K562 (cell line): Measurements from ENCODE around the gene CFAP141. TPM values are rescaled to one million over a fixed set of nuclear protein-coding genes. Genes with fewer than 3 reads are reported as not detected.

ENCODE experiments used
- ATAC-seq: fragments of 200-7000 bp; cut with Tn5 transposase; 3 replicates; pipeline ENCODE4 v1.9.1; 2020; ENCODE audit warnings: moderate library complexity
- BruUV-seq: library from RNA; stranded (reverse); fragments of 400-500 nt; replicated peaks from 2 replicates; lab custom pipeline; 2021; lab: Mats Ljungman, UMichigan
- CTCF ChIA-PET: fragments of 300-600 bp; formaldehyde crosslinking; extraction: SDS; loops from one replicate; lab custom pipeline; 2021; ENCODE audit warnings: low intra/inter-chr PET ratio; lab: Yijun Ruan, JAX
- POLR2A ChIA-PET: fragments of 300-600, 350-650 bp; sonication (Branson Sonifier 250); formaldehyde crosslinking; extraction: SDS; loops from one replicate; lab custom pipeline; 2021; ENCODE audit warnings: antibody characterized with exemption, inconsistent platforms; lab: Yijun Ruan, JAX
- DNase-seq, 4 experiments: peaks; one replicate each; pipeline versions ENCODE4 v3.0.0 to v3.0.0-alpha.2; 2011 to 2018; ENCODE audit warnings: low spot score in 3 of 4, mixed read lengths in 3 of 4; ENCODE audit errors: extremely low read depth in 1 of 4
- FAIRE-seq: peaks from 2 replicates; lab custom pipeline; 2011; peaks lifted over from hg19 to GRCh38; lab: Jason Lieb, UNC
- H2AFZ ChIP-seq: 2 replicates; pipeline ENCODE4 v1.6.0; 2011; ENCODE audit warnings: low read depth, low read length, control low read depth, inconsistent platforms
- H3K27ac ChIP-seq: fragments of 200-600 bp; 3 replicates; pipeline ENCODE4 v1.8.0; 2011; ENCODE audit warnings: low read depth, mild to moderate bottlenecking, control low read depth, inconsistent platforms, low read length, moderate library complexity, mixed read lengths; ENCODE audit errors: extremely low read depth
- H3K27me3 ChIP-seq, 2 experiments: fragments of 300-600 bp in 1 of 2; 2 replicates in 1 of 2; 3 replicates in 1 of 2; pipeline versions ENCODE4 v1.6.0 to v1.8.0; 2011; ENCODE audit warnings: inconsistent platforms in 2 of 2, low read length in 2 of 2, mild to moderate bottlenecking in 1 of 2, mixed read lengths in 1 of 2, moderate library complexity in 1 of 2; ENCODE audit not compliant: control insufficient read depth in 2 of 2, insufficient read depth in 2 of 2
- H3K36me3 ChIP-seq: fragments of 300-600 bp; 3 replicates; pipeline ENCODE4 v1.8.0; 2011; ENCODE audit warnings: mild to moderate bottlenecking, low read length, inconsistent platforms; ENCODE audit not compliant: control insufficient read depth, insufficient read depth
- H3K4me1 ChIP-seq, 2 experiments: fragments of 200-600 bp in 1 of 2; replicated peaks in 1 of 2; 2 replicates in 1 of 2; 3 replicates in 1 of 2; pipeline versions ENCODE4 v1.5.1 to v1.8.0; 2011; ENCODE audit warnings: inconsistent platforms in 2 of 2, low read length in 2 of 2, mild to moderate bottlenecking in 1 of 2, mixed read lengths in 1 of 2, moderate library complexity in 1 of 2; ENCODE audit not compliant: control insufficient read depth in 2 of 2, insufficient read depth in 2 of 2
- H3K4me2 ChIP-seq: 2 replicates; pipeline ENCODE4 v1.6.1; 2011; ENCODE audit warnings: low read length, control low read depth, inconsistent platforms, mixed read lengths; ENCODE audit not compliant: insufficient read depth
- H3K4me3 ChIP-seq: fragments of 200-600 bp; sonication (generic), shearing (Covaris generic); 2 replicates; pipeline ENCODE4 v1.5.1; 2016; ENCODE audit warnings: control low read depth, inconsistent platforms
- H3K79me2 ChIP-seq: fragments of 200-600 bp; 3 replicates; pipeline ENCODE4 v1.8.0; 2011; ENCODE audit warnings: low read length, inconsistent platforms; ENCODE audit not compliant: control insufficient read depth, insufficient read depth
- H3K9ac ChIP-seq, 2 experiments: 2 replicates each; pipeline versions ENCODE4 v1.6.0 to v1.6.1; 2011; ENCODE audit warnings: low read depth in 2 of 2, low read length in 2 of 2, control low read depth in 1 of 2, inconsistent platforms in 1 of 2, mild to moderate bottlenecking in 1 of 2, mixed read lengths in 1 of 2; ENCODE audit not compliant: insufficient read depth in 1 of 2
- H3K9me1 ChIP-seq: one replicate; pipeline ENCODE4 v1.6.0; 2011; ENCODE audit warnings: inconsistent platforms, mild to moderate bottlenecking, low read length, moderate library complexity; ENCODE audit not compliant: control insufficient read depth, insufficient read depth
- H3K9me3 ChIP-seq: replicated peaks from 2 replicates; pipeline ENCODE4 v1.5.1; 2011; ENCODE audit warnings: low read depth, low read length, inconsistent platforms; ENCODE audit not compliant: control insufficient read depth, insufficient read depth
- H4K20me1 ChIP-seq: replicated peaks from 2 replicates; pipeline ENCODE4 v1.6.1; 2011; ENCODE audit warnings: low read length, inconsistent platforms, mixed read lengths; ENCODE audit not compliant: control insufficient read depth, insufficient read depth
- CEBPG ChIP-seq, 3 experiments: fragments of 200-800 bp in 1 of 3; sonication (Bioruptor generic) in 1 of 3; sonication (generic) in 1 of 3; formaldehyde crosslinking in 1 of 3; IDR thresholded peaks in 2 of 3; conservative IDR thresholded peaks in 1 of 3; 2 replicates each; pipeline versions ENCODE4 v1.6.1 to v1.8.0; 2016 to 2022; ENCODE audit warnings: missing compliant biosample characterization in 2 of 3, missing genetic modification characterization in 2 of 3, mild to moderate bottlenecking in 1 of 3, missing genetic modification reagents in 1 of 3
- IRF1 ChIP-seq: sonication (generic); formaldehyde crosslinking; IDR thresholded peaks from 2 replicates; pipeline ENCODE4 v1.8.0; 2022; ENCODE audit warnings: missing genetic modification reagents, mild to moderate bottlenecking, borderline replicate concordance
- WGBS: fragments of 100-300 bp; shearing (Covaris generic); methylation state at CpG from one replicate; pipeline ENCODE4 v1.1.6; 2016; ENCODE audit warnings: low coverage, mixed read lengths; ENCODE audit not compliant: insufficient coverage; ENCODE audit errors: missing lambda C conversion rate; 5-methylcytosine and 5-hydroxymethylcytosine counted together
- in situ Hi-C: fragments of 300-500 bp; cut with MboI; formaldehyde crosslinking; loops from 4 replicates; pipeline ENCODE4 v1.15.0; 2018; ENCODE audit warnings: inconsistent platforms, mixed read lengths
- intact Hi-C: fragments of 100-400 bp; cut with micrococcal nuclease; formaldehyde crosslinking; loops from 2 replicates; pipeline ENCODE4 v1.14.2; 2022
- polyA plus RNA-seq, 8 experiments: library from polyadenylated mRNA; depleted of rRNA in 4 of 8; stranded (reverse) in 5 of 8; unstranded in 3 of 8; fragments of >200 nt; fragmentation: Nextera tagmentation in 2 of 8; fragmentation: Illumina TruSeq in 1 of 8; extraction: Ambion mirVana in 2 of 8; extraction: Trizol in 1 of 8; gene quantifications; 2 replicates each; pipeline versions ENCODE4 v1.2.1 to v1.2.3, GENCODE V29; 2011 to 2014; ENCODE audit warnings: inconsistent platforms in 1 of 8, missing spikeins in 1 of 8
- total RNA-seq, 7 experiments: library from RNA; depleted of rRNA in 6 of 7; stranded (reverse); fragments of >200 nt in 6 of 7; fragmentation: Illumina TruSeq in 2 of 7; extraction: Trizol in 2 of 7; gene quantifications; 2 replicates each; pipeline versions ENCODE4 v1.2.1 to v1.2.3, GENCODE V29; 2011 to 2021; ENCODE audit warnings: low replicate concordance in 1 of 7

Gene CFAP141
- total and polyA plus RNA-seq, 9 of the 15 experiments (the other 6 are each of a cell fraction or from before 2014, with no cell fraction given) = not detected

- no peak for ATAC-seq
- Histone ChIP-seq H3K4me1 (no peaks in the 10 kb centered on the region; a peak in 1 of 5 replicates), H3K27me3 (no peaks in the 10 kb centered on the region), H3K9me3 (no peaks in the 10 kb centered on the region), H3K4me3 (no peak overlapping the region), H3K79me2 (no peaks in the 10 kb centered on the region), H3K27ac (no peak overlapping the region), H4K20me1 (no peaks in the 10 kb centered on the region; the same call in 1 of the 2 replicates), H3K9me1 (no peaks in the 10 kb centered on the region), H3K4me2 (no peak overlapping the region), H2AFZ (no peak overlapping the region), H3K9ac (no peak overlapping the region), H3K36me3 (peaks cover 65% of the 10 kb centered on the region)
- no peak for TF ChIP-seq CEBPG (CRISPR knock-in tag; IDR thresholded peaks at IDR 0.05)
- TF ChIP-seq CEBPG (tag; conservative IDR thresholded peaks at IDR 0.05 in 1 of 2, IDR thresholded peaks at IDR 0.05 in 1 of 2) = 0 out of 4 replicates have a peak, but pooled peaks of 1 of the 2 experiments have one; percentile 30
- no peak for TF ChIP-seq IRF1 (CRISPR knock-in tag)
- no TSS peak for BruUV-seq
- CTCF ChIA-PET = interaction anchor here (1.2 kb wide), 1 partner anchor 10 kb away, joined by 4 read pairs; no protein-coding TSS in a partner anchor
- FAIRE-seq = no peak
- in situ Hi-C loops = no loop called here
- intact Hi-C loops = no loop called here
- no peak for DNase-seq
- POLR2A ChIA-PET = interaction anchor here (0.6 to 1.7 kb wide), 2 partner anchors 9 to 147 kb away, joined by 3 to 4 read pairs; no protein-coding TSS in a partner anchor
- 93% methylated on average over 5 of the region's 5 CpGs for WGBS
Measured at GRCh38 chr1:154208677-154209388, 2.7 kb upstream of the CFAP141 start.
